HG03442 (cell line): ENCODE measurements around the gene NAALADL2.
"Not testable (repeated sequence)": the region's sequence is repeated elsewhere in the genome, so short reads cannot be mapped to it uniquely, and the experiment has no call there.

Experiments
- ATAC-seq: cut with Tn5 transposase; IDR thresholded peaks from one replicate; pipeline ENCODE4 v1.9.1; 2021; ENCODE audit warnings: mild to moderate bottlenecking, moderate library complexity; ENCODE audit not compliant: unreplicated experiment

NAALADL2 gene

DNA sequence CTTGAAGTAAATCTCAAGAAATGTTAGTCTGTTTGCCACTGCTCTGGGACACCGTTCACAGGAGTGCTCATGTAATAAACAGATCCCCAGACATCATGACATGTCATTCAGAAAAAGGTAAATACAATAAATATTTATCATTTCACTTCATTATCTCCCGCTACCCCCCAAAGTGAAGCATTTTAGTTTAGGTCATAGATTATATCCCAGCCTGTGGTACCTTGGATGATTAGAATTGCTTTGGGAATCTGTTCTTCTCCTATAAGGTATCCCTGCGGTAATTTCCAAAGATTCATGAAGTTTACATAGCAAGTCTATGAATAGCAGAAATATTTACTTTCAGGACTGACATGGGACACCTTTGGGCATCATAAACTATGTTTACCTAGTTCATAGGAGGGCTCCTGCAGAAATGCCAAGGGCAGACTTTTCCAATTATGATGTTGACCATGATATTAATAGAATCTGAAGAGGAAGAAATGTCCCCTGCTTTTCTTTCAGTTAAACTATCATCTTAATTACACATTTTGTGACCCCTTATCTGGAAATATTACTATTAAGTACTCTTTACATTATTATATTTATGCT is 268.0 kb downstream of the NAALADL2 start:
- no peak for ATAC-seq

DNA sequence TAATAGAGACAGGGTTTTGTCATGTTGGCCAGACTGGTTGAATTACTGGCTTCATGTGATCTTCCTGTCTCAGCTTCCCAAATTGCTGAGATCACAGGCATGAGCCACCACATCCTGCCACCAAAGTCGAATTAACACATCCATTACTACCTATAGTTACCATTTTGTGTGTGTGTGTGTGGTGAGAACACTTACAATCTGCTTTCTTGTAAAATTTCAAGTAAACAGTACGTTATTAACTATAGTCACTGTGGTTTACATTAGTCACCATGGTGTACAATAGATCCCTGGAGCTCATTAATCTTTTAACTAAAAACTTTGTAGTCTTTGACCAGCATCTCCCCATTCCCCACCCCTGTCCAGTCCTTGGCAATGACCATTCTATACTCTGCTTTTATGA is 270.0 kb downstream of the NAALADL2 start:
- ATAC-seq, result no peak

DNA sequence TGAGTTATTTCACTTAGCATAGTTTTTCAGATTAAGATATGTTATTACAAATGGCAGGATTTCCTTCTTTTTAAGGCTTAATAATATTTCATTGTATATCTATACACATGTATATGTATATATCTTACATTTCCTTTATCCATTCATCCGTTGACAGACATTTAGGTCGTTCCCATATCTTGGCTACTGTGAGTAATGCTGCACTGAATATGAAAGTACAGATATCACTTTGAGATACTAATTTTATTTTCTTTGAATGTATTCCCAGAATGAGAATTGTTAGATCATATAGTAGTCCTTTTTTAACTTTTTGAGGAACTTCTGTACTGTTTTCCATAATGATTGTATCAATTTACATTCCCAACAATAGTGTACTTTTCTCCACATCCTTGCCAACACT is 270.4 kb downstream of the NAALADL2 start:
- ATAC-seq, result no peak

DNA sequence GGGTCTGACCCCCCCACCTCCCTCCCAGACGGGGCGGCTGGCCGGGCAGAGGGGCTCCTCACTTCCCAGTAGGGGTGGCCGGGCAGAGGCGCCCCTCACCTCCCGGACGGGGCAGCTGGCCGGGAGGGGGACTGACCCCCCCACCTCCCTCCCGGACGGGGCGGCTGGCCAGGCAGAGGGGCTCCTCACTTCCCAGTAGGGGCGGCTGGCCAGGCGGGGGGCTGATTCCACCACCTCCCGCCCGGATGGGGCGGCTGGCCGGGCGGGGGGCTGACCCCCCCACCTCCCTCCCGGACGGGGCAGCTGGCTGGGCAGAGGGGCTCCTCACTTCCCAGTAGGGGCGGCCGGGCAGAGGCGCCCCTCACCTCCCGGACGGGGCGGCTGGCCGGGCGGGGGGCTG is 272.7 kb downstream of the NAALADL2 start:
- not testable (repeated sequence) for ATAC-seq

DNA sequence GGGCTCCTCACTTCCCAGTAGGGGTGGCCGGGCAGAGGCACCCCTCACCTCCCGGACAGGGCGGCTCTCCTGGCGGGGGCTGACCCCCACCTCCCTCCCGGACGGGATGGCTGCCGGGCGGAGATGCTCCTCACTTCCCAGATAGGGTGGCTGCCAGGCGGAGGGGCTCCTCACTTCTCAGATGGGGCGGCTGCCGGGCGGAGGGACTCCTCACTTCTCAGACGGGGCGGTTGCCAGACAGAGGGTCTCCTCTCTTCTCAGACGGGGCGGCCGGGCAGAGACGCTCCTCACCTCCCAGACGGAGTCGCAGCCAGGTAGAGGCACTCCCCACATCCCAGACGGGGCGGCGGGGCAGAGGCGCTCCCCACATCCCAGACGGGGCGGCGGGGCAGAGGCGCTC is 273.6 kb downstream of the NAALADL2 start:
- ATAC-seq, result not testable (repeated sequence)

DNA sequence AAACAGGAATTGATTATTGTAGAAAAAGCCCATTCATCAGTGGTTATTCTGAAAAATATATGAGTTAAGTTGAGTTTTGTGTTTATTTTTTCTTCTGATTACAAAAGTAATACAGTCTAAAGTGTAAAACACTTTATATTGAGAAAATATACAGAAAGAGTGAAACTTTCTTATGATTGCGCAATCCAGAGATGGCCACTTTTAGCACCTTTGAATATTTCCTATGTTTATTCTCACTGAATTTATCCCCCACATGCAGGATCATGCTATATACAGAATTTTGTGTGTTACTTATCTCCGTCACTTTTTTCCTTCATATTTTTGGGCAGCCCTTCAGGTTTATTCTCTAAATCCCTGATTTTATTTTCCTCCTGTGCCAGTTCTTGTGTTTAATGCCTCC is 285.2 kb downstream of the NAALADL2 start:
- ATAC-seq, result no peak

DNA sequence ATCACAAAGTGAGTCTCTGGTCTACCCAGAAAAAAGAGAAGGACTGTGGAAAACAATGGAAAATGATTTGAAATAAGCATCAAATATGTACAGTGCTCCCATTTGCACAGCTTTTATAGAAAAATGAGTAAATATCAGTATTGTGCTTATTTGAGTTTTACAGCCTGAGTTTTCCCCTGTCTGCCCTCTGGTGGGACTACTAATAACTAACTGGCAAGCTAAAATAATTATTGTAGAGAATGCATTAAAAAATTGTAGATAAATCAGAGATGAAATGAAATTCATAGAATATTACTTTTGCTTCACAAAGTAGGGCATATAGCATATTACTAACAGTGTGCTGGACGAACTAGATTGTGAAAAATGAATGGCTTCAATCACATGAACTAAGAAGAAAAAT is 287.1 kb downstream of the NAALADL2 start:
- no peak for ATAC-seq

DNA sequence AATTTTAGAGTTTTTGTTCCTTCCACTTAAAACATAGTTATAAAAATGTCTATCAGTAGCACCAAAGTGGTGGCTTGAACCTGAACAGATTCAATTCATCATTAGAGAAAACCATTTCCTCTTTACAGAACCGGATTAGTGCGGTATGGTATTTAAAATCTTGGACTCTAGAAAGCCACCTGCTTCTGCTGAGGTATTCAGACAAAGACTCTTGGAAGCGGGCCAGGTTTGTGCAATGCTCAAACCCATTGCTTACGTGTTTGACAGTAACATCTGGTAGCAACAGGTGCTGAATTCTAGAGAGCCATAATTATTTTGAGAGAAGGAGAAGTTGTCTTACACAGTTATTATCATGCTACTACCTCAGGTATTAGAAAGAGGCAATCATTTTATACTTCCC is 290.5 kb downstream of the NAALADL2 start:
- ATAC-seq, result peak; percentile 86

DNA sequence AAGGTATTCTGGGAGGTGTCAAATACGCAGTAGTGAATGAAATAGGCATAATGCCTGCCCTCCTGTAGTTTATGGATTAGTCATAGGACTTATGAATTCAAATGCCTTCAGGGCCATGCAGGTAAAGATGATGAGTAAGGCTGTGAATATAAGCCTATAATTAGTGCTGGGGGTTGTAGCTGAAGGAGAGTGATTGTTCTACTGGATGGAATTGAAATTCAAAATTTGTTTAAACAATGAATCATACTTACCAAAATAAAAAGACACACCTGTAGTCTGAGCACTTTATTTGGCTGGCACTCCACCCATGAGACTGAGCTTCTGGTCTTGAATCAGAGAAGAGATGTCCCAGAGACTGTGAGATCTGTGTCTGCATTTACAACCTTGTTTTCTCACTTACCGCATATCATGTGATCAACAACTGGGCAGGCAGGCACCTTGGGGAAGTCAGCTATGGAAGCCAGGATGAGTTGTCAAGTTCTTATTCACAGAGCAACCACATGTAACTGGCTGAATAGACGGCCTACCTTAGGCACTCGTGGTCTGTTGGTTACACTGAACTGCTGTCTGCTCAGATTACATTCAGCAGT is 291.8 kb downstream of the NAALADL2 start:
- ATAC-seq, result no peak

DNA sequence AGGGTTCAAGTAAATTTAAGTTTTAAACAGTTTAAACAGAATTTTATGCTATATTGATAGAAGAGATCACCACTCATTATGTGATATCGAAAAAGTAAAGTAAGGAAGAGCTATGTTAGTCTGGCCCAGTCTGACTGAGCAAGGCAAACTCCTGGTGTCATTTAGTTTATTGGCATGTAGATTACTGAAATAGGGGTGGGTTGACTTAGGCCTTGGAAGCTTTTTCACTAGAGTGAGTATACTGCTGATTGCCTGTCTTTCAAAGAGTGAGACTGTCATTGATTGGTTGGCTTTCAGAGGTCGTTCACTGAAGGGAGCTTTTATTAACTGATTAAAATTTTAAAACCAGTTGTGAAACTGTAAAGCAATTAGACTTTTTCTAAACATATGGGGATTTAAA is 294.5 kb downstream of the NAALADL2 start:
- no peak for ATAC-seq

DNA sequence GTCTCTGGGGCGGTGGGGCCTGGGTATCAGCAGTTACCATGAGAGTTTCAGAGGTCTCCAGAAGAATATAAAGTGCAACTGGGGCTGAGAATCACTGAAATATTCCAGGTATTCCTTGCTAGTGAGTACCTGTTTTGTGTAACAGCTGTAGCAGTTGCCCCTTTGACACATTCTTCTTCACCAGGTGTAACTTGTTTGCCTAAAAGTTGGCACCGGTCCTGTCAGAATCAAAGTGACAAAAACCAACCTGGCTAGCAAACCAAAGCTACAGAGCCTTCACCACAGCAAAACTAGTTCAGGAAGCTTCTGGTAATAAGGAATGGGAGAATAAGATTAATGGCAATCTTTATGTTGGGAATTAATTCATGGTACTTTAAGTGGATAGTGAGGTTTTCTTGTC is 296.0 kb downstream of the NAALADL2 start:
- no peak for ATAC-seq

DNA sequence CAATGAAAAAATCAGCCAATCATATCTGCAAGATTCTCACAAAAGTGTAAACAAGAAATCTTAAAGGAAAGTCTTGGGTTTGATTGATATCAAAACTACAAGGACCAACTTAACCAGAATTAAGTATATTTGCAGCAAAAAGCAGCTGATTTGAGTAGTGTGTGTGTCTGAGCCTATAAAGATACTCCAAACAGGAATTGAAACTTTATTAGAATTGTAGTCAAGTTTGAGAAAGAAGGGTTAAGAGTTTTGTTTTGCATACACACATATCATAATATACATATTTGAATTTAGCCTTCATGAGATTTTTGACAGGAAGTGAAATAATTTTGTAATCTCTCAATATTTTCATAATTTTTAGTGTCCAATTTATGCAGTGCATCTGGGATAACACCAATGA is 300.1 kb downstream of the NAALADL2 start:
- ATAC-seq, result no peak

DNA sequence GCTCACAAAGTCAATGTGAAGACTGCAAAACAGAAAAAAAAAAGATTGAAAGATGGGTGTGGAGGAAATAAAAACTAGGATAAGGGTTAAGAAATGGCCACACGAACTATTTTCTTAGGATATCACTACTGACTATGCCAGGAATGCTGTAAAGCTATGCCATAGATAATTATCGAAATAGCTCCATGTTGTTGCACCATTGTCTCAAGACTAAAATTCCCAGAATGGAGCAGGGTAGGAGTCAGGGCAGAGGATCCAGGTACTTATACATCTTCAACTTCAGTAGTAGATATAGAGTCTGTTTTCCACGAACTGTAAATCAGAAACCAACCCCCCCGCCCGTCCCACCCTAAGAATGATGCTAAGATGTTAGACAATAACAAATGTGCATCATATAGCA is 302.2 kb downstream of the NAALADL2 start:
- ATAC-seq, result no peak

DNA sequence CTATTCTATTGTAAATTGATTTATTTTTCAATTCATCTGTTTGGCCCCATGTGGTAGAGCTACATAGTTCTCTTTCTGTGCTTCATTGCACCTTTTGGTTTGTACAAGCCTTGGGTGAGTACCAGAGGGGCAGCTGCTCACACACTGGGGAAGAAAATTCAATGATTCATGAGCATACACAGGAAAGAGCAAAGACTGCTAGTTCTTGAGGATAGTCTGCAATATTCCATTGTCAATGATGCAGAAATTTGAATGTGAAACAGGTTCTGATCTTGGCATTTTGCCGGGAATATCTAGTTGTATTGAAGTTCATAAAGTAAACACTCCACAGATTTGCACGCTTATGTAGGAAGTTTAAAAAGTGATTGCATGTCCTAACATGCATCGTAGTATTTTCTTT is 304.6 kb downstream of the NAALADL2 start:
- ATAC-seq, result no peak

DNA sequence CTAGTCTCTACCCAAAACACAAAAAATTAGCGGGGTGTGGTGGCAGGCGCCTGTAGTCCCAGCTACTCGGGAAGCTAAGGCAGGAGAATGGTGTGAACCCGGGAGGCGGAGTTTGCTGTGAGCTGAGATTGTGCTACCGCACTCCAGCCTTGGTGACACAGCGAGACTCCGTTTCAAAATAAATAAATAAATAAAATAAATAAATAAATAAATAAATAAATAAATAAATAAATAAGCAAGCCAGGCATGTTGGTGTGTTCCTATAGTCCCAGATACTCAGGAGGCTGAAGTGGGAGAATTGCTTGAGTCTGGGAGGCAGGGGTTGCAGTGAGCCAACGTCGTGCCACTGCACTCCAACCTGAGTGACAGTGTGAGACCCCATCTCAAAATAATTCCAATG is 314.0 kb downstream of the NAALADL2 start:
- not testable (repeated sequence) for ATAC-seq

DNA sequence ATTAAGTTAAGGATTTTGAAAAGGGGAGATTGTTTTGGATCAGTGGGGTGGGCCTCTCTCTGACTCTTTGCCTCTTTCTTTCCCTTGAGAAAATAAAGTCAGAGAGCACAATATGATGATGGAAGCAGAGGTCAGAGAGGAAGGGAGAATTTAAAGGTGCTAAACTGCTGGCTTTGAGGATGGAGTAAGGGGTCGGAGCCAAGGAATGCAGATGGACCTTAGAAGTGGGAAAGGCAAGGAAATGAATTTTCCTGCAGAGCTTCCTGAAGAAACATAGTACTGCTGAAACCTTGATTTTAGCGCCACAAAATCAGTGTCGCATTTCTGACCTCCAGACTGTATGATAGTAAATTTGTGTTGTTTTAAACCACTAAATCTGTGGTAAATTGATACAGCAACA is 317.4 kb downstream of the NAALADL2 start:
- no peak for ATAC-seq

DNA sequence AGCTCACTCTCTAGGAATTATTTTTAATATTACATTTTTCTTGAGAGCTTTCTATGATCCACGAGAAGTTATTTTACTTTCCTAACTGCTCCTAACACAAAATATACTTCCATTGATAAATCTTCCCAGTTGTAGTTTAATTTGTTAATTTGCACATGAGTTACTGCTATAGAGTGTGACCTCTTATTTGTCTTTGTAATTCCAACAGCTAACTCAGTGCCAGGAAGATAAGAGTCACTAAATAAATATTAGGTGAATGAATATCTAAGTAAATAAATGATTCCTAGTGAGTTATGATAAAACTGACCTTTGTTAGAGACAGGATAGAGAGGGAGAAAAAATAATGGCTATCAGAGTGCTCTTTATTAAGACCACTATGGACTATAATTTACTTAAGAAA is 319.9 kb downstream of the NAALADL2 start:
- no peak for ATAC-seq

DNA sequence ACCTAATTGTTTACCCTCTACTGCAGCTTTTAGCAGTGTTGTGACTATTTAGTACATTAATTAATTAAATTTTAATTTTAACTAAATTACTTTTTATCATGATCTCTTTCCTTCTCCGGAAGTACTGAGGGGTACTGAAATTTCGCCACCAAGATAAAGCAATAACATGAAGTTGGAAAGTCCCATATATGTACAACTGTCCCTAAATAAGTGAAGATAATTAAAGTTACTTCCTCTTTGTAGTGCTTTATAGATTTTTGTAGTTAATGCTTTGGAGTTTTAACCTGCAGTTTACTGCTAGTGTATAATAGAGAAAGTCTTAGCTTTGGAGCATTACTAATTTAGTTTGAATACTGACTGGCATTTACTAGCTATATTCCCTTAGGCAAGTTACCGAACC is 325.3 kb downstream of the NAALADL2 start:
- no peak for ATAC-seq

DNA sequence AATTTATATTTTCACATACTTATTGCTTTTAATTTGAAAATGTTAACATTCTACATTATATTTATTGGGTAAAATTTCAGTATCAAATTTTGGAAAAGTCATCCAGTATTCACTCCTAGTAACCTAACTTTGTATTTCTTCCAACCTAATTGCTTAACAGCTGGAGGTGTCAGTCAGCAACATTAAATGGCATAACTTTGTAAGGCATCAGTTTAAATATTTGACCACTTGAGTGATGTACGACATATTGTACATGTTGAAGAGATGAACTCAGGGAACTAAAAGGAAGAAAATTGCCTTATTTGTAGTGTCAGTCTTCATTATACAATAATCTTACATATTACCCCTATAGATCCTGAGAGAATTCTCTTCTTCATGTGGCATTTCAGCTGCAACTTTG is 326.8 kb downstream of the NAALADL2 start:
- no peak for ATAC-seq

DNA sequence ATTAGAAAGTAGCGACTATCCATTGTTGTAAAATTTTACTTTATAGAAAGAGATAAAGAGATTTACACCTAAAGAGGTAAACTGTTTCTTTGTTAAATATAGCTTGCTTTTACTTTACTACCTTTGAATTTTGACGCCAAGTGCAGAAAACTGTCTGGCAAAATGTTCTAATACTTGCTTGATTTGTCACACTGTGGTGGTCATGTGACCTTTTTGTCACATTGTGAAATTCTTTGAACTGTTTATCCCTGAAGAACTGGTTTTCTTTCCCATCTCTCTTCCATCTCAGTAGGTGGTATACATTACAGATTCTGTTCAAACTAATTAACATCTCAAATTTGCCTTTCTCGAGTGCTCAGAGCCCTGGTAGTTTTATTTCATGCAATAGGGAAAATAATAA is 327.4 kb downstream of the NAALADL2 start:
- ATAC-seq, result no peak

DNA sequence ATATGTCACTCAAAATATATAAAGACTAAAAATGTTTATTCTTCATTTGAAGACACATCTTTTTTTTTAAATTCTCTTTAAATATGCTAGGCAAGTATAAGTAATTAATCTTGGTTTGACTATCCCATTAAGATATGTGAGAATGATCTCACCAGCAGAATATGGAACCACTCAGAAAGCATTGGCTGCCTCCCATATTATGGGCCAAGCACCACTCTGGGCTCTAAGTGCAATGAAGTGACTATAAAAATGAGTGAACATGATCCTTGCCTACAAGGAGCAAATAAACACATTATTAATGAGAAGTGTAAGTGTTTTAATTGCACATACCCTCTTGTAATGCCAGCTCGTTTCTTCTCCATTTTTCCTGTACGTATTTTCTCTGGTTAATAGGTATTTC is 328.5 kb downstream of the NAALADL2 start:
- no peak for ATAC-seq

DNA sequence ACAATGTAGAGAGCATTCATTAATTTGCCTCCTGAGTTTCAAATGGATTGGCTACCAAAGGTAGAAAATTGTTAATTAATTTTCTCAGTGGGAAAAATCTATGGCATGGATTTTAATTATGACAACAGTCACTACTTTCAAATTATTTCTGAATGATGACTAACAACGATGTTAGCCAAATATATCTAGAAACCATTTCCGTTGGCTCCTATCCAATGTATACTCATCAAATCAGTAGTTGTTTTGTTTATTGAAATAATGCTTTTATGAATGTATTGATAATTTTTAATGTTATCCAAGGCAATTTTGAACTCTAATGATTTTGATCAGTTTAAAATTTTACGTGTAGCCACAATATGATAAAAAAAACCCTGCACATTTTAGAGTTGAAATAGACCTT is 333.4 kb downstream of the NAALADL2 start:
- ATAC-seq, result no peak

DNA sequence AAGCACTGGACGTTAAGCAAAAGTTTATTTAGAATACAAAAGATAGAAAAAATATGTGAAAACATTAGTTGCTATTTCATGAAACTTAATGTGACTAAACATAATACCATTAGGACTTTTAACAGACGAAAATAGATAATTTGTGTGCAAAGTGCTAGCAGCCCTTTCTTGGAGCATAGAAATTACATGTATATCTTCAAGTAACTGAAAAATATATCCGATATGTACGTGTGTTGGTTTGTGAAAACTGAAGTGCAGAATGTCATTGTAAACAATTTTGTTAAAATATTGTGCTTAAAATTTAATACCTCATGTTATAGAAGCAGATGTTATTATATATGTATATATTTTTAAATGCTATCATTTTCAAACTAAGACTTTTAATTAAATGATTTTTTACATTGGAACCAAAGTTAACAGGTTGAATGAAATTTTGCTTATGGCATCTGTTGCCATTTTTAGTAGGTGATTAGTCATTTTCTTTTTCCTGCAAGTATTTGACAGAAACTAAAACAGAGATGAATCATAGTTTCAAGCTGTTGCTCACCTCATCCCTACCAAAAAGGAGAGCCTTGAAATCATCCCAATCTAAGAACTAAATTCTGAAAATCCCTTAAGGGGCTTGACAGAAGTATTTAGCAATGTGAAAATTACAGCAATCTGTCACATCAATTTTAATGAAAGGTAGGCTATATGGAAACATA is 334.8 kb downstream of the NAALADL2 start:
- peak; percentile 75 for ATAC-seq
